Measurements from ENCODE around the gene FGF12.

GRCh38 chr3:192550356-192550755, 177.0 kb downstream of the FGF12 start:
- TF ChIP-seq REST (IDR thresholded peaks at IDR 0.05; ENCODE audit: insufficient read depth in 1 of 2, low read depth in 2 of 2, low read length in 2 of 2) (no peak), TAF1 (IDR thresholded peaks at IDR 0.05; ENCODE audit: borderline replicate concordance, insufficient read depth, low read length) (no peak), SIN3A (IDR thresholded peaks at IDR 0.05; ENCODE audit: borderline replicate concordance, insufficient read depth, low read length) (no peak), POLR2AphosphoS5 (IDR thresholded peaks at IDR 0.05; ENCODE audit: low read depth, low read length) (no peak), FOXP2 (optimal IDR thresholded peaks at IDR 0.05; ENCODE audit: borderline replicate concordance, extremely low read depth, extremely low read length, insufficient read depth) (no peak)
